Tibial nerve (tissue), 4 donors: ENCODE results near the gene UBE2D2.

Experiments used
- CTCF ChIP-seq, 5 experiments: fragments of 200-600 bp in 3 of 5; fragments of 450-650 bp in 2 of 5; sonication (generic) in 3 of 5; IDR thresholded peaks; one replicate each; pipeline ENCODE4 v1.5.1; 2016 to 2019; ENCODE audit warnings: antibody characterized with exemption in 5 of 5, mild to moderate bottlenecking in 3 of 5, moderate library complexity in 2 of 5
- EP300 ChIP-seq, 2 donors: sonication (generic); formaldehyde crosslinking; IDR thresholded peaks; one replicate each; pipeline ENCODE4 v1.6.1; 2017; ENCODE audit warnings: antibody characterized with exemption in 2 of 2, mild to moderate bottlenecking in 1 of 2
- POLR2A ChIP-seq, 2 donors: fragments of 450-650 bp; IDR thresholded peaks; one replicate each; pipeline ENCODE4 v1.6.1; 2017; ENCODE audit warnings: antibody characterized with exemption in 2 of 2, mild to moderate bottlenecking in 2 of 2, moderate library complexity in 2 of 2

- peak in 3 of 5 experiments; percentile 34 to 59 (median 45) for TF ChIP-seq CTCF (IDR thresholded peaks at IDR 0.05)
- no peak for TF ChIP-seq POLR2A (IDR thresholded peaks at IDR 0.05)
- TF ChIP-seq EP300 (IDR thresholded peaks at IDR 0.05) = no peak
These were observed 13.6 kb downstream of the UBE2D2 start for GRCh38 chr5:139574641-139575312.
